K562 (cell line): ENCODE results near the gene ME3. TPM values are rescaled to one million over a fixed set of nuclear protein-coding genes. Genes with fewer than 3 reads are reported as not detected.

Experiments
- ATAC-seq: fragments of 200-7000 bp; cut with Tn5 transposase; 3 replicates; pipeline ENCODE4 v1.9.1; 2020; ENCODE audit warnings: moderate library complexity
- BruUV-seq: library from RNA; stranded (reverse); fragments of 400-500 nt; replicated peaks from 2 replicates; lab custom pipeline; 2021; lab: Mats Ljungman, UMichigan
- CTCF ChIA-PET: fragments of 300-600 bp; formaldehyde crosslinking; extraction: SDS; loops from one replicate; lab custom pipeline; 2021; ENCODE audit warnings: low intra/inter-chr PET ratio; lab: Yijun Ruan, JAX
- POLR2A ChIA-PET: fragments of 300-600, 350-650 bp; sonication (Branson Sonifier 250); formaldehyde crosslinking; extraction: SDS; loops from one replicate; lab custom pipeline; 2021; ENCODE audit warnings: antibody characterized with exemption, inconsistent platforms; lab: Yijun Ruan, JAX
- DNase-seq, 4 experiments: peaks; one replicate each; pipeline versions ENCODE4 v3.0.0 to v3.0.0-alpha.2; 2011 to 2018; ENCODE audit warnings: low spot score in 3 of 4, mixed read lengths in 3 of 4; ENCODE audit errors: extremely low read depth in 1 of 4
- FAIRE-seq: peaks from 2 replicates; lab custom pipeline; 2011; peaks lifted over from hg19 to GRCh38; lab: Jason Lieb, UNC
- H2AFZ ChIP-seq: 2 replicates; pipeline ENCODE4 v1.6.0; 2011; ENCODE audit warnings: low read depth, low read length, control low read depth, inconsistent platforms
- H3K27ac ChIP-seq: fragments of 200-600 bp; 3 replicates; pipeline ENCODE4 v1.8.0; 2011; ENCODE audit warnings: low read depth, mild to moderate bottlenecking, control low read depth, inconsistent platforms, low read length, moderate library complexity, mixed read lengths; ENCODE audit errors: extremely low read depth
- H3K27me3 ChIP-seq, 2 experiments: fragments of 300-600 bp in 1 of 2; 2 replicates in 1 of 2; 3 replicates in 1 of 2; pipeline versions ENCODE4 v1.6.0 to v1.8.0; 2011; ENCODE audit warnings: inconsistent platforms in 2 of 2, low read length in 2 of 2, mild to moderate bottlenecking in 1 of 2, mixed read lengths in 1 of 2, moderate library complexity in 1 of 2; ENCODE audit not compliant: control insufficient read depth in 2 of 2, insufficient read depth in 2 of 2
- H3K36me3 ChIP-seq: fragments of 300-600 bp; 3 replicates; pipeline ENCODE4 v1.8.0; 2011; ENCODE audit warnings: mild to moderate bottlenecking, low read length, inconsistent platforms; ENCODE audit not compliant: control insufficient read depth, insufficient read depth
- H3K4me1 ChIP-seq, 2 experiments: fragments of 200-600 bp in 1 of 2; replicated peaks in 1 of 2; 2 replicates in 1 of 2; 3 replicates in 1 of 2; pipeline versions ENCODE4 v1.5.1 to v1.8.0; 2011; ENCODE audit warnings: inconsistent platforms in 2 of 2, low read length in 2 of 2, mild to moderate bottlenecking in 1 of 2, mixed read lengths in 1 of 2, moderate library complexity in 1 of 2; ENCODE audit not compliant: control insufficient read depth in 2 of 2, insufficient read depth in 2 of 2
- H3K4me2 ChIP-seq: 2 replicates; pipeline ENCODE4 v1.6.1; 2011; ENCODE audit warnings: low read length, control low read depth, inconsistent platforms, mixed read lengths; ENCODE audit not compliant: insufficient read depth
- H3K4me3 ChIP-seq: fragments of 200-600 bp; sonication (generic), shearing (Covaris generic); 2 replicates; pipeline ENCODE4 v1.5.1; 2016; ENCODE audit warnings: control low read depth, inconsistent platforms
- H3K79me2 ChIP-seq: fragments of 200-600 bp; 3 replicates; pipeline ENCODE4 v1.8.0; 2011; ENCODE audit warnings: low read length, inconsistent platforms; ENCODE audit not compliant: control insufficient read depth, insufficient read depth
- H3K9ac ChIP-seq, 2 experiments: 2 replicates each; pipeline versions ENCODE4 v1.6.0 to v1.6.1; 2011; ENCODE audit warnings: low read depth in 2 of 2, low read length in 2 of 2, control low read depth in 1 of 2, inconsistent platforms in 1 of 2, mild to moderate bottlenecking in 1 of 2, mixed read lengths in 1 of 2; ENCODE audit not compliant: insufficient read depth in 1 of 2
- H3K9me1 ChIP-seq: one replicate; pipeline ENCODE4 v1.6.0; 2011; ENCODE audit warnings: inconsistent platforms, mild to moderate bottlenecking, low read length, moderate library complexity; ENCODE audit not compliant: control insufficient read depth, insufficient read depth
- H3K9me3 ChIP-seq: replicated peaks from 2 replicates; pipeline ENCODE4 v1.5.1; 2011; ENCODE audit warnings: low read depth, low read length, inconsistent platforms; ENCODE audit not compliant: control insufficient read depth, insufficient read depth
- H4K20me1 ChIP-seq: replicated peaks from 2 replicates; pipeline ENCODE4 v1.6.1; 2011; ENCODE audit warnings: low read length, inconsistent platforms, mixed read lengths; ENCODE audit not compliant: control insufficient read depth, insufficient read depth
- ARID3B ChIP-seq: fragments of 250-450 bp; sonication (Bioruptor Pico); IDR thresholded peaks from 2 replicates; pipeline ENCODE4 v1.4.0; 2020; ENCODE audit warnings: borderline replicate concordance
- BRCA1 ChIP-seq, 2 experiments: fragments of 450-650 bp in 1 of 2; sonication (generic) in 1 of 2; formaldehyde crosslinking in 1 of 2; IDR thresholded peaks; 2 replicates each; pipeline versions ENCODE4 v1.5.0 to v1.6.1; 2017 to 2020; ENCODE audit warnings: mild to moderate bottlenecking in 1 of 2, missing genetic modification reagents in 1 of 2
- E2F4 ChIP-seq: sonication (generic); formaldehyde crosslinking; IDR thresholded peaks from 2 replicates; pipeline ENCODE4 v1.8.0; 2022; ENCODE audit warnings: mild to moderate bottlenecking, low read depth, missing genetic modification reagents
- ELK1 ChIP-seq: sonication (generic); formaldehyde crosslinking; IDR thresholded peaks from 2 replicates; pipeline ENCODE4 v1.8.1; 2022; ENCODE audit warnings: missing genetic modification reagents
- ETS2 ChIP-seq: IDR thresholded peaks from 2 replicates; pipeline ENCODE4 v1.6.1; 2016; ENCODE audit warnings: borderline replicate concordance, missing genetic modification characterization, mild to moderate bottlenecking, moderate library complexity, missing compliant biosample characterization; ENCODE audit not compliant: poor library complexity, severe bottlenecking
- GTF2A2 ChIP-seq: IDR thresholded peaks from 2 replicates; pipeline ENCODE4 v1.6.1; 2016; ENCODE audit warnings: mild to moderate bottlenecking, missing genetic modification characterization, missing compliant biosample characterization
- HES1 ChIP-seq: fragments of 450-650 bp; IDR thresholded peaks from 2 replicates; pipeline ENCODE4 v1.6.1; 2016; ENCODE audit warnings: low read depth, mild to moderate bottlenecking, moderate library complexity
- HEY1 ChIP-seq: fragments of 250-450 bp; sonication (Bioruptor Pico); IDR thresholded peaks from 2 replicates; pipeline ENCODE4 v1.5.0; 2020; ENCODE audit warnings: mild to moderate bottlenecking, moderate library complexity, borderline replicate concordance
- HLTF ChIP-seq: fragments of 450-650 bp; IDR thresholded peaks from 2 replicates; pipeline ENCODE4 v1.6.1; 2016
- KAT7 ChIP-seq: sonication (generic); formaldehyde crosslinking; IDR thresholded peaks from 2 replicates; pipeline ENCODE4 v1.8.0; 2022; ENCODE audit warnings: missing genetic modification reagents, mild to moderate bottlenecking, borderline replicate concordance
- PCBP2 ChIP-seq: fragments of 200-400 bp; formaldehyde crosslinking; IDR thresholded peaks from 2 replicates; pipeline ENCODE4 v1.6.1; 2018; ENCODE audit warnings: low read length, low read depth, mild to moderate bottlenecking, moderate library complexity; ENCODE audit not compliant: poor library complexity, severe bottlenecking
- ZNF12 ChIP-seq: sonication (generic); formaldehyde crosslinking; IDR thresholded peaks from 2 replicates; pipeline ENCODE4 v1.4.0; 2020; ENCODE audit warnings: mild to moderate bottlenecking, missing genetic modification reagents
- ZNF347 ChIP-seq: fragments of 450-650 bp; formaldehyde crosslinking; IDR thresholded peaks from 2 replicates; pipeline ENCODE4 v1.4.0; 2020; ENCODE audit warnings: low read depth, mild to moderate bottlenecking, moderate library complexity
- WGBS: fragments of 100-300 bp; shearing (Covaris generic); methylation state at CpG from one replicate; pipeline ENCODE4 v1.1.6; 2016; ENCODE audit warnings: low coverage, mixed read lengths; ENCODE audit not compliant: insufficient coverage; ENCODE audit errors: missing lambda C conversion rate; 5-methylcytosine and 5-hydroxymethylcytosine counted together
- in situ Hi-C: fragments of 300-500 bp; cut with MboI; formaldehyde crosslinking; loops from 4 replicates; pipeline ENCODE4 v1.15.0; 2018; ENCODE audit warnings: inconsistent platforms, mixed read lengths
- intact Hi-C: fragments of 100-400 bp; cut with micrococcal nuclease; formaldehyde crosslinking; loops from 2 replicates; pipeline ENCODE4 v1.14.2; 2022
- polyA plus RNA-seq, 8 experiments: library from polyadenylated mRNA; depleted of rRNA in 4 of 8; stranded (reverse) in 5 of 8; unstranded in 3 of 8; fragments of >200 nt; fragmentation: Nextera tagmentation in 2 of 8; fragmentation: Illumina TruSeq in 1 of 8; extraction: Ambion mirVana in 2 of 8; extraction: Trizol in 1 of 8; gene quantifications; 2 replicates each; pipeline versions ENCODE4 v1.2.1 to v1.2.3, GENCODE V29; 2011 to 2014; ENCODE audit warnings: inconsistent platforms in 1 of 8, missing spikeins in 1 of 8
- total RNA-seq, 7 experiments: library from RNA; depleted of rRNA in 6 of 7; stranded (reverse); fragments of >200 nt in 6 of 7; fragmentation: Illumina TruSeq in 2 of 7; extraction: Trizol in 2 of 7; gene quantifications; 2 replicates each; pipeline versions ENCODE4 v1.2.1 to v1.2.3, GENCODE V29; 2011 to 2021; ENCODE audit warnings: low replicate concordance in 1 of 7

ME3 gene
- total and polyA plus RNA-seq, 9 of the 15 experiments (the other 6 are each of a cell fraction or from before 2014, with no cell fraction given): not detected

GRCh38 chr11:86514453-86514852 lies 158.0 kb downstream of the ME3 start:
- H3K27ac ChIP-seq: no peak overlapping the region
- H4K20me1 ChIP-seq: no peaks in the 10 kb centered on the region
- peaks cover 3% of the 10 kb centered on the region; the same call in 1 of the 2 replicates for H3K9me3 ChIP-seq
- no peaks in the 10 kb centered on the region for H3K36me3 ChIP-seq
- ATAC-seq (no peak), FAIRE-seq (no peak), DNase-seq (no peak)
- no peak overlapping the region for H3K4me2 ChIP-seq
- no peak overlapping the region for H3K9ac ChIP-seq
- intact Hi-C loops (no loop called here), in situ Hi-C loops (no loop called here)
- H2AFZ ChIP-seq: peak overlapping the region; percentile 2; the same call in 1 of the 2 replicates
- H3K4me3 ChIP-seq: no peak overlapping the region
- H3K27me3 ChIP-seq: no peaks in the 10 kb centered on the region
- no TSS peak for BruUV-seq
- 69% methylated on average over 1 of the region's 1 CpG for WGBS
- CTCF ChIA-PET: no interaction called here
- POLR2A ChIA-PET: interaction anchor here (0.6 to 1.3 kb wide), 2 partner anchors 41 to 354 kb away, joined by 3 read pairs; no protein-coding TSS in a partner anchor
- H3K79me2 ChIP-seq: no peaks in the 10 kb centered on the region
- no peaks in the 10 kb centered on the region for H3K9me1 ChIP-seq
- H3K4me1 ChIP-seq: peaks cover 0 to 38% of the 10 kb centered on the region in 2 experiments; a peak in 4 of 5 replicates
- TF ChIP-seq E2F4 (no peak), KAT7 (CRISPR knock-in tag) (no peak), HEY1 (CRISPR knock-in tag) (no peak), ARID3B (CRISPR knock-in tag) (no peak), HES1 (no peak), PCBP2 (no peak), BRCA1 (IDR thresholded peaks at IDR 0.05) (no peak), BRCA1 (CRISPR knock-in tag; IDR thresholded peaks at IDR 0.05) (no peak), ELK1 (CRISPR knock-in tag) (no peak), ZNF347 (no peak), HLTF (no peak), ETS2 (tag) (no peak), GTF2A2 (tag) (no peak), ZNF12 (CRISPR knock-in tag) (no peak)
